ENCODE measurements around the gene IFNAR1.
A peak's percentile ranks its signal among the peaks of the same experiment; 100 is the strongest.
"Not testable (repeated sequence)": the region's sequence is repeated elsewhere in the genome, so short reads cannot be mapped to it uniquely, and the experiment has no call there.

Gene IFNAR1

DNA sequence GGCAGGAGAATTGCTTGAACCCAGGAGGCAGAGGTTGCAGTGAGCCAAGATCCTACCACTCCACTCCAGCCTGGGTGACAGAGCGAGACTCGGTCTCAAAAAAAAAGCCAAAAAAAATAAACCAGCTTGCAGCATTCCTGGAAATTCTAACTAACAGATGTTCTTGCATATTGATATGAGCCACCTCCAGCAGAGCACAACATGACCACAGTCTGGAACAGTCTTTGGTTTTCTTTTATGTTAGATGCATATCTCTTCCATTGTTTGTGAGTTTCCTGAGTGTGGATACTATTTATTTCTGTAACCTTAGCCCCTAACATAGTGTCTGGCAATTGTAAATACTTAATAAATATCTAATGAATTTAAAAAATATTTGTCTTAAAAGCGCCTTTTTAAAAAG lies 23.9 kb downstream of the IFNAR1 start:
- DNase-seq (ENCODE audit: low read depth) = no peak

- DNase-seq (ENCODE audit: low read depth) = no peak
Measured at GRCh38 chr21:33350676-33351075, 25.9 kb downstream of the IFNAR1 start.

- no peak for DNase-seq (ENCODE audit: low read depth)
Measured at GRCh38 chr21:33355355-33355754, 30.6 kb downstream of the IFNAR1 start.

DNA sequence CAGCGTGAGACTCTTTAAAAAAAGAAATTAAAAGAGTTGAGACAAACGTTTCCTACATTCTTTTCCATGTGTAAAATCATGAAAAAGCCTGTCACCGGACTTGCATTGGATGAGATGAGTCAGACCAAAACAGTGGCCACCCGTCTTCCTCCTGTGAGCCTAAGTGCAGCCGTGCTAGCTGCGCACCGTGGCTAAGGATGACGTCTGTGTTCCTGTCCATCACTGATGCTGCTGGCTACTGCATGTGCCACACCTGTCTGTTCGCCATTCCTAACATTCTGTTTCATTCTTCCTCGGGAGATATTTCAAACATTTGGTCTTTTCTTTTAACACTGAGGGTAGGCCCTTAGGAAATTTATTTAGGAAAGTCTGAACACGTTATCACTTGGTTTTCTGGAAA lies 31.2 kb downstream of the IFNAR1 start:
- DNase-seq (ENCODE audit: low read depth) = no peak

DNA sequence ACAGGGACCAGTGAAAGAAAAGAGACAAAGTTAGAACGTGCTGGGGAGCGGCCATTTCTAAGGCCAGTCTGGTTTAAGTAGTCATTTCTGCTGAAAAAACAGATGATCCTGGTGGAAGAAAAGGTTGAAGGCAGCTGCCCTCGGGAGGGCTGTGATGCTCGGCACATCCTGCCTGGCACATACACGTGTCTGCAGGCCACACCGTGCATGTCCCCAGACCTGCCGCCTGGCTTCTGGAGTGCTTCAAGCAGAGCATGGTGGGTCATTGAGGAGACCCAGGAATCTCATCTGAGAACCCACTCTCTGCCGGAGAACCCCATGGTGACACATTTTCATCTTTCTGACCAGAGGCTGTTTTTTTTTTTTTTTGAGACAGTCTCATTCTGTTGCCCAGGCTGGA lies 32.4 kb downstream of the IFNAR1 start:
- no peak for DNase-seq (ENCODE audit: low read depth)

DNA sequence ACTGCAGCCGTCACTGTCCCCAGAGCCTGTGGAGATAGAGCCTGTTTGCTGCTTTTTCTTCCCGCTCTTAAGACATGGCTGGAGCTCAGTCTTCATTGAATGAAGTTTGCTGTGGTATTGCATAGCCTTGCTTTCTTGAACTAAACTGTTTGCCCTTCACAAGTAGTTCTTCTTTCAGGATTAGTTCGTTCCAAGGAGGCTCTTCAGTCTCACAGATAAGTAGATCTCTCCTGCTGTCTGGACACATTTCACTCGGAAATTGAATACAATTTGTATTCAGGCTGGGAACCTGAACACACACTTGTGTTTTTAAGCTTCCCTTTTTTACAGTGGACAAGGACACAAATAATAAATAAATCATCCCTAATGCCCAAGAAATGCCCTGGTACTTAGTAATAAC lies 34.7 kb downstream of the IFNAR1 start:
- DNase-seq (ENCODE audit: low read depth) = no peak

GRCh38 chr21:33360281-33360680 lies 35.5 kb downstream of the IFNAR1 start:
- DNase-seq (ENCODE audit: low read depth) = no peak

DNA sequence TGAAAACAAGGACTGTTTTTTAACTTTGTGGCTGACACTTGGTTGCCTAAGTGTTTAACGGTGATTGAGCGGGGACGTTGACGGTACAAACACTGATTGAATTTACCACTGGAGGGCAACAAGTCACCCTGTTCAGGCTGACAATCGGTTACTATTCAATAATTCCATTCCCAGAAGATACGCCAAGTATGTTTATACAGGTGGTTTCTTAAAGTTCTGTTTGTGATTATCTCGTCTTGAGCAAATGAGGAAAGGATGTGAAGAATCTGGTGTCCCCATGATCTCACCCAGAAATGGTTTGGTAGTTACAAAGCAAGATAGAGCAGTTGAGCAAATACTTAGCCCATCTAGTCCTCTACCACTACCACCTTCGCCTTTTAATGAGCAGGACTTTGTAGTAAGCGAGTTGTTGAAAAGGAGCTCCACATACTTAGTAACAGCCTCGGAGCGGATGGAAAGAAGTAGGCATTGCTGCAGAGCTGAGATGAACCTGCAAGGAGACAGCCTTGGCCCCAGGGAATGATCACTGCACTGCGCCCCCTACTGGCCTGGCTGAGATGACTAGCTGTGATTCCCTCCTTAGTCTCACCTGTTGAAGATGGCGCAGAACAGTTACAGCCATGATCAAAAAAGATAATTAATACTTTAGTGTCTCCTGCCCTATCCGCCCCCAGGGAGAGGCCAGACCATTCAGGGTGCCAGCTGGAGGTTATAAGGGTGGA lies 36.3 kb downstream of the IFNAR1 start:
- peak; percentile 80 for DNase-seq (ENCODE audit: low read depth)

DNA sequence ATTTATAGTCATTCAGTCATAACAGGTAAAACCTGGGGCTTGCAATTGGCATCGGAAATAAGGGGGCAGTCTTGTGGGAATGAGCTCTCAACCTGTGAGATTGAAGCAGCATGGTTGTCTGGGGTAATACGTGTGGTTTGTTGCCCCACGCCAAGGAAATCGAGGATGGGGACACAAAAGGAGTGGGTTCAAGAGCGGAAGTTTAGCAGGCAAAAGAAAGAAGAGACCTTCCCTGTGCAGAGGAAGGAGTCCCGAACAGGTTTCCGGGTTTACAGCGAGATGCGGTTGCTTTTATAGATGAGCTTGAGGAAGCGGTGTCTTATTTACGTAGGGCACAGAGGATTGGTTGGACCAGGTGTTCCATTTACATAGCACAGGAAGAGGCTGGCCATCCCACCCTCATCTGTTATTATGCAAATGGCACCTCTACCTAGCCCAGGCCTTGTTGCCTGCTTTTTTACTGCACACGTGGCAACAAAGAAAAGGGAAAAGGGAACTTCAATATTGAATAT lies 37.3 kb downstream of the IFNAR1 start:
- peak; percentile 30 for DNase-seq (ENCODE audit: low read depth)

DNA sequence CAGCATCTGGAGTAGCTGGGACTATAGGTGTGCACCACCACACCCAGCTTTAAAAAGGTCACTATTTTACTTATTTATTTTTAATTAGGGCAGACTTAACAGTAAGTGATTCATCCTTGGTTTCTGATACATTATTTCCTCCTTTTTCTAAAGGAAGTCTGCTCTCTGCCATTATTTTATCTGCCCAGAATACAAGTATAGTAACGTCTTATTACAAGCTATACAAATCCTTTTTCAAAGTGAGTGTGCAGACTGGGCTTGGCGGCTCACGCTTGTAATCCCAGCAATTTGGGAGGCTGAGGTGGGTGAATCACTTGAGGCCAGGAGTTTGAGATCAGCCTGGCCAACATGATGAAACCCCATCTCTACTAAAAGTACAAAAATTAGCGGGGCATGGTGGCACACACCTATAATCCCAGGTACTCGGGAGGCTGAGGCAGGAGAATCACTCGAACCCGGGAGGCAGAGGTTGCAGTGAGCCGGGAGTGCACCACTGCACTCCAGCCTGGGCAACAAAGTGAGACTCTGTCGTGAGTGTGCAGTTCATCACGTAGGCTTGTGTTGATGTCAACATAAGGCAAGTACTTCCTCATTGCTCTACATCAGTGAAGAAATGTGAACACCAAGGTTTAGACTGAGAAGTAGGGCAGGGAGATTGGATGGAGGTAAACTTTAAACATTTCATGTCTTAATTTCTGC lies 39.3 kb downstream of the IFNAR1 start:
- not testable (repeated sequence) for DNase-seq (ENCODE audit: low read depth)

- DNase-seq (ENCODE audit: low read depth) = no peak
Measured at GRCh38 chr21:33364830-33365229, 40.1 kb downstream of the IFNAR1 start.

- no peak for DNase-seq (ENCODE audit: low read depth)
Measured at GRCh38 chr21:33367309-33367973, 42.7 kb downstream of the IFNAR1 start.

DNA sequence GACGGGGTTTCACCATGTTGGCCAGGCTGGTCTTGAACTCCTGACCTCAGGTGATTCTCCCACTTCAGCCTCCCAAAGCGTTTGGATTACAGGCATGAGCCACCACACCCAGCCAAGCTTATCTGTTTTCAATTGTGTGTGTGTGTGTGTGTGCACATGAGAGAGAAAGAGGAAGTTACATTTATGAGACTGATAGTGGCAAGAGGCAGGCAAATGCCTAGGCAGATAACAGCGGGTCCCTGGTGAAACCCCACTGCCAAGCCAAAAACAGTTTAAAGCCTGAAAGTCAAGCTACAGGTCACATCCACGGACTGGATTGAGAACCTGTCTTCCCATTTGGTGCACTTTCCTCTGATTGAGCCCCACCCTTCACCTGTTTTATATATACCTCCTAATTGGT lies 43.4 kb downstream of the IFNAR1 start:
- DNase-seq (ENCODE audit: low read depth) = no peak

- DNase-seq (ENCODE audit: low read depth) = no peak
Measured at GRCh38 chr21:33368576-33368975, 43.8 kb downstream of the IFNAR1 start.

- DNase-seq (ENCODE audit: low read depth) = no peak
Measured at GRCh38 chr21:33369586-33369985, 44.8 kb downstream of the IFNAR1 start.

DNA sequence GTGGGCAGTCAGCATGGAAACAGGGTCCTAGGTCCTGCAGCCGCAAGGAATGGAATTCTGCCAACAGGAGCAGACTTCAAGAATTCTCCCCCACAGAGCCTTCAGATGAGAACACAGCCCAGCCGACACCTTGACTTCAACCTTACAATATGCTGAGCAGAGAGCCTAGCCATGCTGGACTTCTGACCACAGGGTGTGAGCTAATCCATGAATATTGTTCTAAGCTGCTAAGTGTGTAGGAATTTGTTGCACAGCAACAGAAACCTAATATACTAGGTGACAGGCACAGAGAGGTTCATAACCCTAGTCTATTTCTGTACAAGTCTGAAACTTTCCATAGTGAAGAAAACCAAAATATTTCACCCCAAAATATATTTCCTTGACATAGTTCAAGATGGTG lies 45.5 kb downstream of the IFNAR1 start:
- DNase-seq (ENCODE audit: low read depth) = no peak

- no peak for DNase-seq (ENCODE audit: low read depth)
Measured at GRCh38 chr21:33371366-33371765, 46.6 kb downstream of the IFNAR1 start.

DNA sequence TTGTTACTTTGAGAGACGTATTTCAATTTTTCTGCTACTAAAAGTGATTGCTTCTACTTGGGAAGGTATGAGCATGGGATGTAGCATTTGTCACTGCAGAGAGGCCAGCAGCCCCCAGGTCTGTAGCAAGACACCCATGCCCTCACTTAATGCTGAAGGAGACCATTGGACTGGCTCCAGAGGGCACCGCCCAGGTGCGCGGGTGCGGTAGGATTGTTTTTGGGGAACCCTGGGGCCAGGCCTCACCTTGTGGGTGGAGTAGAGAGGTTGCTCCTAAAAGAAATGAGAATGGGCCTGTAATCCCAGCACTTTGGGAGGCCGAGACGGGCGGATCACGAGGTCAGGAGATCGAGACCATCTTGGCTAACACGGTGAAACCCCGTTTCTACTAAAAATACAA lies 47.8 kb downstream of the IFNAR1 start:
- DNase-seq (ENCODE audit: low read depth) = no peak

DNA sequence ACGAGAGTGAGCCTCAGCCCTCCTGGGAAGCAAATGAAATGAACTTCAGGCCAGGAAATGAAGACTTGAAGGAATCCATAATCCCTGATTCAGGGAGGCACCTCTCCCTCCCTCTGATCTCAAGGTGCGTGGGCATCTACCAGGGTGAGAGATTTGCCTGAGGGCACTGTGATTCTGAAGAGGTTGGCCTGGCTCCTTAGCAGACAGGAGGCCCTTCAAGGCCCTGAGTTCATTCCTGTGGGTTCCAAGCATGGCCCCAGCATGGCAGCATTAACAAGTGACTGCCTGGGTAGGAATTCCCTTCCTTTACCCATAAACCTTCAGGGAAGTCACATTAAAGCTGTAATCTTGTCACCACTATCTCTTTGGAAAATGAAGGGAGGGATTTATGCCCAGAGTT lies 48.7 kb downstream of the IFNAR1 start:
- no peak for DNase-seq (ENCODE audit: low read depth)

GRCh38 chr21:33374080-33374449 lies 49.3 kb downstream of the IFNAR1 start:
- DNase-seq (ENCODE audit: low read depth) = no peak

GRCh38 chr21:33374450-33375096 lies 49.8 kb downstream of the IFNAR1 start:
- DNase-seq (ENCODE audit: low read depth) = peak; percentile 42

GRCh38 chr21:33375101-33375644 lies 50.4 kb downstream of the IFNAR1 start:
- DNase-seq (ENCODE audit: low read depth) = no peak
